ENCODE data around the gene PCSK9.

Gene PCSK9

DNA sequence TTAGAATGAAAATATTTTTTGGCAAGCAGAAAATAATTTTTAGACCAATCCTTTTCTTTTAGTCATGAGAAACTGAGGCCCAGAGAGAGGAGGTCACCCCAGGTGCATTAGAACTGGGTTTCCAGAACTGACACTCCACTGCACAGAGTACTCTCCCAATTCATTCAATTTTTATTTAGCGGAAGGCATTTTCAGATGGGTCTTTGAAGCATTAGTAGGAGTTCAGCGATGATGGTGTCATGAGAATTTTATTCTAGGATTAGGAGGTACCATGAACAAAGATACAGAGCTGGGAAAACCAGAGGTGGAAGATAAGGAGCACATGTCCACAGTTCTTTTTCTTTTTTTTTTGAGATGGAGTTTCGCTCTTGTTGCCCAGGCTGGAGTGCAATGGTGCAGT is 2.3 kb downstream of the PCSK9 start:
- Histone ChIP-seq H2AK5ac (ENCODE audit: low read length) (no peak overlapping the region), H3K56ac (ENCODE audit: low read length) (no peak overlapping the region), H3K4me3 (ENCODE audit: low read length) (no peak overlapping the region), H3K18ac (ENCODE audit: low read length) (no peak overlapping the region), H3K23ac (ENCODE audit: low read length) (no peak overlapping the region), H4K8ac (ENCODE audit: low read depth, low read length) (no peak overlapping the region), H3K79me2 (ENCODE audit: control insufficient read depth, insufficient read depth, low read length) (peaks cover 3% of the 10 kb centered on the region), H3K79me1 (ENCODE audit: low read length) (peaks cover 2% of the 10 kb centered on the region), H4K5ac (ENCODE audit: low read length) (no peak overlapping the region), H3K27ac (ENCODE audit: low read depth, low read length) (no peak overlapping the region), H3K36me3 (ENCODE audit: control insufficient read depth, insufficient read depth, low read length) (no peaks in the 10 kb centered on the region), H2BK120ac (ENCODE audit: low read depth, low read length) (no peak overlapping the region), H3K9ac (ENCODE audit: low read length) (no peak overlapping the region), H3K4me2 (ENCODE audit: low read length) (no peak overlapping the region), H2BK5ac (ENCODE audit: low read length) (no peak overlapping the region), H3K4me1 (ENCODE audit: control insufficient read depth, low read depth, low read length) (peaks cover 6% of the 10 kb centered on the region), H3K27me3 (ENCODE audit: insufficient read depth, low read length, poor library complexity) (peaks cover 3% of the 10 kb centered on the region), H2BK15ac (replicated peaks; ENCODE audit: low read depth) (no peak overlapping the region), H3K4ac (ENCODE audit: low read depth, low read length) (no peak overlapping the region)
- DNase-seq: no peak
- WGBS (ENCODE audit: extremely low coverage, insufficient coverage, low lambda C conversion rate): no CpG with 5 or more reads among the region's 3 CpGs

DNA sequence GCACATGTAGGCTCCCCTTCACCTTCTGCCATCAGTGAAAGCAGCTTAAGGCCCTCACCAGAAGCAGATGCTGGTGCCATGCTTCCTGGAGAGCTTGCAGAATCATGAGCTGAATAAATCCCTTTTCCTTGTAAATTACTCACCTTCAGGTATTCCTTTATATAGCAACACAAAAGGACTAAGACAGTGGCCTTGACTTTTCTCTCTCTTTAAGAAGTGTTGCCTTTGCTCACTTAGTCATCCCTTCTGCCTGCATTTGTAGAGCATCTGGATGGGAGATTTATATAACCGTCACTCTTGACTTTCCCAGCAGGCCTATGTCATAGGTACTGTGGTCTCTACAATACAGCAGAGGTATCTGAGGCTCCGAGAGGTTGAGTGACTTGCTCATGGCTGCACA is 3.7 kb downstream of the PCSK9 start:
- WGBS (ENCODE audit: extremely low coverage, insufficient coverage, low lambda C conversion rate): no CpG with 5 or more reads among the region's 2 CpGs
- Histone ChIP-seq H2BK120ac (ENCODE audit: low read depth, low read length) (no peak overlapping the region), H3K27me3 (ENCODE audit: insufficient read depth, low read length, poor library complexity) (peaks cover 3% of the 10 kb centered on the region), H2BK15ac (replicated peaks; ENCODE audit: low read depth) (no peak overlapping the region), H3K27ac (ENCODE audit: low read depth, low read length) (no peak overlapping the region), H2BK5ac (ENCODE audit: low read length) (no peak overlapping the region), H3K4me1 (ENCODE audit: control insufficient read depth, low read depth, low read length) (peaks cover 6% of the 10 kb centered on the region), H3K18ac (ENCODE audit: low read length) (no peak overlapping the region), H2AK5ac (ENCODE audit: low read length) (no peak overlapping the region), H3K56ac (ENCODE audit: low read length) (no peak overlapping the region), H3K79me2 (ENCODE audit: control insufficient read depth, insufficient read depth, low read length) (peaks cover 3% of the 10 kb centered on the region), H3K4ac (ENCODE audit: low read depth, low read length) (no peak overlapping the region), H3K4me3 (ENCODE audit: low read length) (no peak overlapping the region), H3K79me1 (ENCODE audit: low read length) (peaks cover 2% of the 10 kb centered on the region), H3K9ac (ENCODE audit: low read length) (no peak overlapping the region), H3K36me3 (ENCODE audit: control insufficient read depth, insufficient read depth, low read length) (no peaks in the 10 kb centered on the region), H4K8ac (ENCODE audit: low read depth, low read length) (no peak overlapping the region), H3K23ac (ENCODE audit: low read length) (no peak overlapping the region), H3K4me2 (ENCODE audit: low read length) (no peak overlapping the region), H4K5ac (ENCODE audit: low read length) (no peak overlapping the region)
- DNase-seq: no peak

GRCh38 chr1:55043726-55044125 is 4.4 kb downstream of the PCSK9 start:
- H4K8ac ChIP-seq (ENCODE audit: low read depth, low read length): no peak overlapping the region
- DNase-seq: no peak
- H3K4ac ChIP-seq (ENCODE audit: low read depth, low read length): no peak overlapping the region
- peaks cover 6% of the 10 kb centered on the region for H3K4me1 ChIP-seq (ENCODE audit: control insufficient read depth, low read depth, low read length)
- no peak overlapping the region for H3K4me2 ChIP-seq (ENCODE audit: low read length)
- H2BK5ac ChIP-seq (ENCODE audit: low read length): no peak overlapping the region
- no peak overlapping the region for H2AK5ac ChIP-seq (ENCODE audit: low read length)
- peaks cover 2% of the 10 kb centered on the region for H3K79me1 ChIP-seq (ENCODE audit: low read length)
- peaks cover 3% of the 10 kb centered on the region for H3K79me2 ChIP-seq (ENCODE audit: control insufficient read depth, insufficient read depth, low read length)
- H3K18ac ChIP-seq (ENCODE audit: low read length): no peak overlapping the region
- H3K9ac ChIP-seq (ENCODE audit: low read length): no peak overlapping the region
- H3K27ac ChIP-seq (ENCODE audit: low read depth, low read length): no peak overlapping the region
- whole genome bisulfite sequencing (ENCODE audit: extremely low coverage, insufficient coverage, low lambda C conversion rate): no CpG with 5 or more reads among the region's 9 CpGs
- no peaks in the 10 kb centered on the region for H3K36me3 ChIP-seq (ENCODE audit: control insufficient read depth, insufficient read depth, low read length)
- no peak overlapping the region for H3K23ac ChIP-seq (ENCODE audit: low read length)
- no peak overlapping the region for H2BK120ac ChIP-seq (ENCODE audit: low read depth, low read length)
- no peak overlapping the region for H4K5ac ChIP-seq (ENCODE audit: low read length)
- H2BK15ac ChIP-seq (replicated peaks; ENCODE audit: low read depth): no peak overlapping the region
- no peak overlapping the region for H3K56ac ChIP-seq (ENCODE audit: low read length)
- H3K4me3 ChIP-seq (ENCODE audit: low read length): no peak overlapping the region
- H3K27me3 ChIP-seq (ENCODE audit: insufficient read depth, low read length, poor library complexity): peaks cover 3% of the 10 kb centered on the region

DNA sequence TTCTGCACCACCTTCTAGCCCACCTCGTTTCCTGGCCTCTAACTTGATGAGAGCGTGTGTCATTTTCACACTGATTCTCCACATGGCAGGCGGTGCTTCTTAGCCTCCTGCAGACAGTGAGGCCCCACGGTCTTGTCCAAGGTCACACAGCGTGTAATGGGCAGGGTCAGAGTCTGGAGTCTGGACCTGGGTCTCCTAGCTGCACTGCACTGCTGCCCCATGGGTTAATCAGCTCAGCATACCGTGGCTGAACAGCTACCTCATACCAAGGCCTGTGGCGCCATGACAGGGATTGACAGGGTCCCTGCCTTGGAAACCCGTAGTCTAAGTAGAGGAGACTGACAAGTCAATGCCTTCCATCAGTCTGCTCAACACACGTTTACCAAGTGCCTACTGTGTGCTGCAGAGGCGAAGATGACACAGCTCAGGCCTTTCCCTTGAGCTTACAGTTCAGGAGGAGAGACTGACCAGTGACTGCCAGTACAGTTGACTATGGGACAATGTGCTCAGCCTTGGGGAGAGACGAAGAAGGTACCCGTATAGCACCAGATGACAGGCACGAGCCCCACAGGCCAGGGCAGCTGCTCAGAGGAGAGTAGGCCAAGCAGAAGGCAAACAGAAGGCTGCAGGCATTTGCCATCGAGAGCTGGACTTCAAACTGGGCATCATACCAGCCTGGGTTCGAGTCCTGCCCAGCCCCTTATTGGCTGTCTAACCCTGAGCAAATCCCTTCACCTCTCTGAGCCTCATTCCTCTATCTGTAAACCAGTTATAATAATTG is 5.5 kb downstream of the PCSK9 start:
- no peak overlapping the region for H4K5ac ChIP-seq (ENCODE audit: low read length)
- H2AK5ac ChIP-seq (ENCODE audit: low read length): no peak overlapping the region
- H3K4me1 ChIP-seq (ENCODE audit: control insufficient read depth, low read depth, low read length): peaks cover 3% of the 10 kb centered on the region
- H3K79me2 ChIP-seq (ENCODE audit: control insufficient read depth, insufficient read depth, low read length): peaks cover 3% of the 10 kb centered on the region
- no peak overlapping the region for H3K4me2 ChIP-seq (ENCODE audit: low read length)
- no peak overlapping the region for H3K27ac ChIP-seq (ENCODE audit: low read depth, low read length)
- no peak overlapping the region for H3K23ac ChIP-seq (ENCODE audit: low read length)
- H3K56ac ChIP-seq (ENCODE audit: low read length): no peak overlapping the region
- no peak for DNase-seq
- WGBS (ENCODE audit: extremely low coverage, insufficient coverage, low lambda C conversion rate): no CpG with 5 or more reads among the region's 15 CpGs
- H3K4me3 ChIP-seq (ENCODE audit: low read length): no peak overlapping the region
- no peak overlapping the region for H3K9ac ChIP-seq (ENCODE audit: low read length)
- no peak overlapping the region for H2BK120ac ChIP-seq (ENCODE audit: low read depth, low read length)
- H2BK15ac ChIP-seq (replicated peaks; ENCODE audit: low read depth): no peak overlapping the region
- H3K18ac ChIP-seq (ENCODE audit: low read length): no peak overlapping the region
- peaks cover 3% of the 10 kb centered on the region for H3K27me3 ChIP-seq (ENCODE audit: insufficient read depth, low read length, poor library complexity)
- no peak overlapping the region for H3K4ac ChIP-seq (ENCODE audit: low read depth, low read length)
- H3K79me1 ChIP-seq (ENCODE audit: low read length): peaks cover 2% of the 10 kb centered on the region
- no peak overlapping the region for H4K8ac ChIP-seq (ENCODE audit: low read depth, low read length)
- no peak overlapping the region for H2BK5ac ChIP-seq (ENCODE audit: low read length)
- H3K36me3 ChIP-seq (ENCODE audit: control insufficient read depth, insufficient read depth, low read length): no peaks in the 10 kb centered on the region

- H3K4me3 ChIP-seq (ENCODE audit: low read length): no peak overlapping the region
- H3K27ac ChIP-seq (ENCODE audit: low read depth, low read length): no peak overlapping the region
- no peak overlapping the region for H4K5ac ChIP-seq (ENCODE audit: low read length)
- no peak overlapping the region for H2BK120ac ChIP-seq (ENCODE audit: low read depth, low read length)
- H2BK5ac ChIP-seq (ENCODE audit: low read length): no peak overlapping the region
- no CpG with 5 or more reads among the region's 10 CpGs for WGBS (ENCODE audit: extremely low coverage, insufficient coverage, low lambda C conversion rate)
- H2BK15ac ChIP-seq (replicated peaks; ENCODE audit: low read depth): no peak overlapping the region
- H3K79me1 ChIP-seq (ENCODE audit: low read length): peaks cover 2% of the 10 kb centered on the region
- H3K4me1 ChIP-seq (ENCODE audit: control insufficient read depth, low read depth, low read length): peaks cover 3% of the 10 kb centered on the region
- DNase-seq: no peak
- H3K18ac ChIP-seq (ENCODE audit: low read length): no peak overlapping the region
- no peak overlapping the region for H3K9ac ChIP-seq (ENCODE audit: low read length)
- H3K36me3 ChIP-seq (ENCODE audit: control insufficient read depth, insufficient read depth, low read length): no peaks in the 10 kb centered on the region
- H3K23ac ChIP-seq (ENCODE audit: low read length): no peak overlapping the region
- H3K79me2 ChIP-seq (ENCODE audit: control insufficient read depth, insufficient read depth, low read length): peaks cover 3% of the 10 kb centered on the region
- H4K8ac ChIP-seq (ENCODE audit: low read depth, low read length): no peak overlapping the region
- no peak overlapping the region for H3K4ac ChIP-seq (ENCODE audit: low read depth, low read length)
- H2AK5ac ChIP-seq (ENCODE audit: low read length): no peak overlapping the region
- no peak overlapping the region for H3K4me2 ChIP-seq (ENCODE audit: low read length)
- no peak overlapping the region for H3K56ac ChIP-seq (ENCODE audit: low read length)
- no peaks in the 10 kb centered on the region for H3K27me3 ChIP-seq (ENCODE audit: insufficient read depth, low read length, poor library complexity)
Measured at GRCh38 chr1:55045430-55045829, 6.1 kb downstream of the PCSK9 start.

- H3K23ac ChIP-seq (ENCODE audit: low read length): no peak overlapping the region
- H3K18ac ChIP-seq (ENCODE audit: low read length): no peak overlapping the region
- H3K79me2 ChIP-seq (ENCODE audit: control insufficient read depth, insufficient read depth, low read length): no peaks in the 10 kb centered on the region
- no peaks in the 10 kb centered on the region for H3K27me3 ChIP-seq (ENCODE audit: insufficient read depth, low read length, poor library complexity)
- no peak overlapping the region for H2BK15ac ChIP-seq (replicated peaks; ENCODE audit: low read depth)
- no peak overlapping the region for H2AK5ac ChIP-seq (ENCODE audit: low read length)
- no peaks in the 10 kb centered on the region for H3K4me1 ChIP-seq (ENCODE audit: control insufficient read depth, low read depth, low read length)
- no peak overlapping the region for H3K4me3 ChIP-seq (ENCODE audit: low read length)
- no peaks in the 10 kb centered on the region for H3K79me1 ChIP-seq (ENCODE audit: low read length)
- no peak overlapping the region for H3K27ac ChIP-seq (ENCODE audit: low read depth, low read length)
- H4K5ac ChIP-seq (ENCODE audit: low read length): no peak overlapping the region
- no CpG with 5 or more reads among the region's 4 CpGs for WGBS (ENCODE audit: extremely low coverage, insufficient coverage, low lambda C conversion rate)
- H4K8ac ChIP-seq (ENCODE audit: low read depth, low read length): no peak overlapping the region
- no peak overlapping the region for H2BK5ac ChIP-seq (ENCODE audit: low read length)
- H2BK120ac ChIP-seq (ENCODE audit: low read depth, low read length): no peak overlapping the region
- no peak overlapping the region for H3K56ac ChIP-seq (ENCODE audit: low read length)
- no peak for DNase-seq
- no peak overlapping the region for H3K4ac ChIP-seq (ENCODE audit: low read depth, low read length)
- H3K9ac ChIP-seq (ENCODE audit: low read length): no peak overlapping the region
- no peaks in the 10 kb centered on the region for H3K36me3 ChIP-seq (ENCODE audit: control insufficient read depth, insufficient read depth, low read length)
- no peak overlapping the region for H3K4me2 ChIP-seq (ENCODE audit: low read length)
Measured at GRCh38 chr1:55046871-55047270, 7.5 kb downstream of the PCSK9 start.

Data from mesendoderm (in vitro differentiated cells).